IMR-90 (cell line): ENCODE results near the gene BCL2L13.

Source experiments
- BHLHE40 ChIP-seq: fragments of 150-350 bp; IDR thresholded peaks from 2 replicates; pipeline ENCODE4 v1.6.1; 2016; ENCODE audit warnings: mild to moderate bottlenecking, low read depth, low read length
- POLR2A ChIP-seq: IDR thresholded peaks from 2 replicates; pipeline ENCODE4 v1.6.1; 2012; ENCODE audit warnings: mild to moderate bottlenecking, low read depth, low read length
- RFX5 ChIP-seq: IDR thresholded peaks from 2 replicates; pipeline ENCODE4 v1.8.0; 2012; ENCODE audit warnings: low read depth, mild to moderate bottlenecking, low read length, moderate library complexity
- SMC3 ChIP-seq: fragments of 150-350 bp; IDR thresholded peaks from 2 replicates; pipeline ENCODE4 v1.6.1; 2016; ENCODE audit warnings: low read depth, mild to moderate bottlenecking, antibody characterized with exemption, low read length, moderate library complexity
- TF ChIP-seq, protein P1 (sequence below): conservative IDR thresholded peaks from 2 replicates; pipeline ENCODE4 v1.5.1; 2012; ENCODE audit warnings: mild to moderate bottlenecking, low read depth, low read length, improper control_type of control experiment
- TF ChIP-seq, protein P2 (sequence below): fragments of 150-350 bp; IDR thresholded peaks from 2 replicates; pipeline ENCODE4 v1.6.1; 2017; ENCODE audit warnings: mild to moderate bottlenecking, antibody characterized with exemption, low read length, low read depth

DNA sequence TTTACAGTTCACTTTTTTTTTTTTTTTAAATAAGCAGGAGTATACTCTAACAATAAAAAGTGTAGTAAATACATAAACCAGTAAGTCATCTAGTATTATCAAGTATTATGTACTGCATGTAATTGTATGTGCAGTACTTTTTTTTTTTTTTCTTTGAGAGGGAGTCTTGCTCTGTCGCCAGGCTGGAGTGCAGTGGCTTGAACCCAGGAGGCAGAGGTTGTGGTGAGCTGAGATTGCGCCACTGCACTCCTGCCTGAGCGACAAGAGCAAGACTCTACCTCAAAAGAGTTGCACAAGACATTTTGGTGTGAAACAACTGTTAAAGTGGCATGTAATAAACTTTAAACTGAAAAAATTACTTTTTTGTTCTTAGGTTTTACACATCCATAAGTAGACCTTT lies 16.7 kb downstream of the BCL2L13 start:
- TF ChIP-seq, protein P1, sequence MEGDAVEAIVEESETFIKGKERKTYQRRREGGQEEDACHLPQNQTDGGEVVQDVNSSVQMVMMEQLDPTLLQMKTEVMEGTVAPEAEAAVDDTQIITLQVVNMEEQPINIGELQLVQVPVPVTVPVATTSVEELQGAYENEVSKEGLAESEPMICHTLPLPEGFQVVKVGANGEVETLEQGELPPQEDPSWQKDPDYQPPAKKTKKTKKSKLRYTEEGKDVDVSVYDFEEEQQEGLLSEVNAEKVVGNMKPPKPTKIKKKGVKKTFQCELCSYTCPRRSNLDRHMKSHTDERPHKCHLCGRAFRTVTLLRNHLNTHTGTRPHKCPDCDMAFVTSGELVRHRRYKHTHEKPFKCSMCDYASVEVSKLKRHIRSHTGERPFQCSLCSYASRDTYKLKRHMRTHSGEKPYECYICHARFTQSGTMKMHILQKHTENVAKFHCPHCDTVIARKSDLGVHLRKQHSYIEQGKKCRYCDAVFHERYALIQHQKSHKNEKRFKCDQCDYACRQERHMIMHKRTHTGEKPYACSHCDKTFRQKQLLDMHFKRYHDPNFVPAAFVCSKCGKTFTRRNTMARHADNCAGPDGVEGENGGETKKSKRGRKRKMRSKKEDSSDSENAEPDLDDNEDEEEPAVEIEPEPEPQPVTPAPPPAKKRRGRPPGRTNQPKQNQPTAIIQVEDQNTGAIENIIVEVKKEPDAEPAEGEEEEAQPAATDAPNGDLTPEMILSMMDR = no peak
- TF ChIP-seq, protein P2, sequence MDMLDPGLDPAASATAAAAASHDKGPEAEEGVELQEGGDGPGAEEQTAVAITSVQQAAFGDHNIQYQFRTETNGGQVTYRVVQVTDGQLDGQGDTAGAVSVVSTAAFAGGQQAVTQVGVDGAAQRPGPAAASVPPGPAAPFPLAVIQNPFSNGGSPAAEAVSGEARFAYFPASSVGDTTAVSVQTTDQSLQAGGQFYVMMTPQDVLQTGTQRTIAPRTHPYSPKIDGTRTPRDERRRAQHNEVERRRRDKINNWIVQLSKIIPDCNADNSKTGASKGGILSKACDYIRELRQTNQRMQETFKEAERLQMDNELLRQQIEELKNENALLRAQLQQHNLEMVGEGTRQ = no peak
- TF ChIP-seq SMC3 = no peak
- TF ChIP-seq RFX5 = no peak
- no peak for TF ChIP-seq POLR2A
- TF ChIP-seq BHLHE40 = no peak
